ENCODE measurements around the gene CLEC2L.

CLEC2L gene

DNA sequence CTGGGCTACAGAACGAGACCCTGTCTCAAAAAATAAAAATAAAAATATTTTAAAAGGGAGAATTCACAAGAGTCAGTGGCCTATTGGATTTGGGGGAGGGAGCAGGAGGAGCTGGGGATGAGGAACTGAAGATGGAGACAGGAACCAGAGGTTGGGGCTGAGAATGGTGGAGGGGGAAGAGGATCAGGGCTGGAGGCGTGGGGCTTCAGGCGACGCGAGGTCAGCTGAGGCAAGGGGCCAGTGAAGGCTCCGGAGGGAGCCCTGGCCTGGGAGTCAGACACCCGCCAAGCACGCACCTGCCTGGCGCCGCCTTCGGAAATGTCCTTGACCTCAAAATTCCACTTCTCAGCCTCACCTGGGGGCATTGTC, 671 bp upstream of the CLEC2L start:
- peak overlapping the region; percentile 40 for H3K4me3 ChIP-seq (ENCODE audit: low read depth, low read length)

- H3K4me3 ChIP-seq (ENCODE audit: low read depth, low read length): peak overlapping the region; percentile 20
These were observed 707 bp downstream of the CLEC2L start for GRCh38 chr7:139523968-139524815.

GRCh38 chr7:139525239-139525638, 1.8 kb downstream of the CLEC2L start:
- H3K4me3 ChIP-seq (ENCODE audit: low read depth, low read length): no peak overlapping the region

GRCh38 chr7:139525750-139526149, 2.3 kb downstream of the CLEC2L start:
- H3K4me3 ChIP-seq (ENCODE audit: low read depth, low read length): no peak overlapping the region

DNA sequence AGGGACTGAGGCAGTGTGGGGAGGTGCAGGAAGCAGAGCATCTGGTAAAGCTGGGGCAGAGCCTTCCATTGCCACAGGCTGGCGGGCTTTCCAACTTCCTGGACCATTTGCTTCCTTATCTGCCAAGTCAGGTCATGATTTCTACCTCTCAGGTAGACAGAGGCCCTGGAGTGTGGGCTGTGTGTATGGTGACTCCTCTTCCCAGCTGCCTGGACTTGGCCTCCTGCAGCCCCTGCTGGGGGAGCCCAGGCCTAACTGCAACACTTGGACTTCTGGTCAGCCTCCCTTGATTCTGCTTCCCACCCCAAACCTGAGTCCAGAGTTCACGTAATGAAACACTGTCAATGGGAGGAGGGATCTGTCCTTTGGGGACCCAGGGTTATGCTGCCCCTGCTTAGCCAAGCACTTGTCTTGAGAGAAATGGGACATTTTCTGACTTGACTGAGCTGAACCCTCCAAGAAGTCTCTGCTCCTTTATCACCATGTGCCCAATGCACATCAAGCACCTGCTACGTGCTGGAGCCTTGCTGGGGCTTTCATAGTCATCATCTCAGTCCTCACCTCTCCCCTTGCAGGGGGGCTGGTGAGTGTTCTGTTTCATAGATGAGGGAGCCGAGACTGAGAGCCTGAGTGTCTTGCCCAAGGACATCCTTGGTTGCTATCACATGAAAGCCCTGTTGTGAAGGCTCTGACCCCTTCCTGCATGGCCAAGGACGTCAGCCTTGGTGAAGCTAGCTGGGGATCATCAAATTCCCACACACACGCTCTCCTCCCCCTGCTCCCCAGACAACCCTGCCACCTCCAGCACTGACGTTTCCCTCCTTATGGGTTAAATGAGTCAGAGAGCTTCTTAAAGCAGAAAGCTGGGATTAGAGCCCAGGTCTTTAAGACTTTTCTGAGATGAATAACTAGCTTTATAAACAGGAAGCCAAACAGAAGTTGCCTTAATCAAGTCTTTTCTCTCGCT, 3.4 kb downstream of the CLEC2L start:
- no peak overlapping the region for H3K4me3 ChIP-seq (ENCODE audit: low read depth, low read length)

DNA sequence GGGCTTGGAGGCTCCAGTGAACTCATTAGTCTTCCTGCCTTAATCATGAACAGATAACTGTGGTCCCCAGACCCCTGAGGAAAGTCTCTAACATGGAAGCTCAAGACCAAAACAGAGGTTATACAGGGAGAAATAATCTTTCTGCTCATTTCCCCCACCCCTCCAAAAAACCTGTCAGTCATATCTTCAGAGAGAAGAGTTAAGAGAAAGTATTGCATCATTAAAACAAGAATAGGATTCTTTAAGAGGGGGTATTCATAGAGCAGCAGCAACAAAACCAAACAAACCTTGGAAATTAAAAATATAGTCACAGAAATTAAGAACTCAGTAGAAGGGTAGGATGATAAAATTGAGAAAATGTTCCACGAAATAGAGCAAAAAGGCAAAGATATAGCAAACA, 7.6 kb downstream of the CLEC2L start:
- H3K4me3 ChIP-seq (ENCODE audit: low read depth, low read length): no peak overlapping the region

DNA sequence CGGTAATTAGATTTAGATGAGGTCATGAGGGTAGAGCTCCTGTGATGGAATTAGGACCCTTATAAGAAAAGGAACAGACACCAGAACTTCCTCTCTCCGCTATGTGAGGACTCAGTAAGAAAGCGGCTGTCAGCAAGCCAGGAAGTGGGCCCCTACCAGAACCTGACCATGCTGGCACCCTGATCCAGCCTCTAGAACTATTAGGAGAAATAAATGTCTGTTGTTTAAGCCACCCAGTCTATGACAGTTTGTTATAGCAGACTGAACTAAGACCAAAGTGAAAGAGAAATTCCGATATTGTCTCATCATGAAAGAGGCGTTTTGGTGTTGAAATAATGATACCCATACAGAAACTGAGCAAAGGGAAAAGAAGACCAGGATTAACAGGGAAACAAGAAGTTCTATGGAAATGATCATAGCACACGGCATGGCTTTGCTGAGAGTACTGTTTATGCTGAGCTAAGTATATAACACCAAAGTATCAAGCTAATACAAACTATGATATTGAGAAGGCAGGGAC, 9.2 kb downstream of the CLEC2L start:
- H3K4me3 ChIP-seq (ENCODE audit: low read depth, low read length): no peak overlapping the region

GRCh38 chr7:139534096-139534495, 10.6 kb downstream of the CLEC2L start:
- H3K4me3 ChIP-seq (ENCODE audit: low read depth, low read length): no peak overlapping the region

- H3K4me3 ChIP-seq (ENCODE audit: low read depth, low read length): no peak overlapping the region
These were observed 11.6 kb downstream of the CLEC2L start for GRCh38 chr7:139534966-139535651.

DNA sequence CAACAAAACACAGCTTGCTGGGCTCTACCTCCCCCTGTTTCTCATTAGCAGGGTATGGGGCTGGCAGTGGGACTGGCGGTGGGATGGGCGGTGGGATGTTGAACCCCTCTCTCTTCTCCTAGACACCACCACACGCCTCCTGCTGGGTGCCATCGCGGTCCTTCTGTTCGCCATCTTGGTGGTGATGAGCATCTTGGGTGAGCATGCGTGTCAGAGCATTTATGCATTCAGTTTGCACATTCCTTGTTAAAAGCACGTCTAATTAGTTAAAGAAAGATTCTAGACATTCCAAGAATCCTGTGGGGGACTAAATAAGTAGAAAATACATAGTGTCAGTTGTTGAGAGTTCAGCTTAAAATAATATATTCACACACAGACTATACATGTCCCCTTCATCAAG, 12.7 kb downstream of the CLEC2L start:
- H3K4me3 ChIP-seq (ENCODE audit: low read depth, low read length): no peak overlapping the region

- no peak overlapping the region for H3K4me3 ChIP-seq (ENCODE audit: low read depth, low read length)
These were observed 15.6 kb downstream of the CLEC2L start for GRCh38 chr7:139538881-139539635.

- H3K4me3 ChIP-seq (ENCODE audit: low read depth, low read length): no peak overlapping the region
These were observed 16.7 kb downstream of the CLEC2L start for GRCh38 chr7:139540203-139540602.

GRCh38 chr7:139541600-139542307, 18.3 kb downstream of the CLEC2L start:
- no peak overlapping the region for H3K4me3 ChIP-seq (ENCODE audit: low read depth, low read length)

DNA sequence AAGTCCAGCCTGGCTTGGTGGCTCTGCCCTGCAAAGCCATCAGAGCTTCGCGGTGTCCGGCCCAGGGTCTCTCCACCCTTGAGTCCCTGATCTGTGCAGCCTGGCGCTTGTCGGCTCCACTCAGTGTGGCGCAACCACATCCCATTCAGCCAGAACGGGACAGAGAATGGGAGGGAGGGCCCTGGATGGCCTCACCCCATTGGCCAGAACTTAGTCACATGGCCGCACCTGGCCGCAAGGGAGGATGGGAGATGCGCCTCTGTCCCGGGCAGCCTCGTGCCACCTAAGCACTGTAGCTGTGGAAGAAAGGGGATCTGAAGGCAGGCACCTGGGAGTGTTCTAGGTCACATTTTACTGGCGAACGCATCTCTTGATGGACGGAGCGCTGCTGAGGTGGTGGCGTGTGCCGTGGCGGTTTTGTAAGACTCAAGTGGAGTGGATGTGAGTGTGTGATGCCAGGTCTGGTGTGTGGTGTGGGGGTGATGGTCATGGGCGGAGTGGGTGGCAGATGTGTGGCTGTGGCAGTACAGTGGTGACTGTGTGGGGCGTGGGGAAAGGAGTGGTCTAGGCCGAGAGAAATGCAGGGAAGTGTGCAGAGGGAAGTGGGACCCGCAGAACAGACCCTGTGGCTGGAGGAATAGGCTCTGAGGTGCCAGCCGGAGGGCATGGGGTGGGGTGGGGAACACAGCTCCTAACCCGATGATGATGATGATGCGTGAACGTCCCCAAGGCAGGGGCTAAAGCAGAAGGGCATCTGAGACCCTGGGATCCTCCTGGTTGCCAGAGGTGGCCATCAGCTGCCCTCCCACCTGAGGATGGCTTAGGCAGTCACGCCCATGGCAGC, 19.0 kb downstream of the CLEC2L start:
- no peak overlapping the region for H3K4me3 ChIP-seq (ENCODE audit: low read depth, low read length)

GRCh38 chr7:139543801-139544603, 20.5 kb downstream of the CLEC2L start:
- no peak overlapping the region for H3K4me3 ChIP-seq (ENCODE audit: low read depth, low read length)

GRCh38 chr7:139544645-139545044, 21.2 kb downstream of the CLEC2L start:
- no peak overlapping the region for H3K4me3 ChIP-seq (ENCODE audit: low read depth, low read length)

DNA sequence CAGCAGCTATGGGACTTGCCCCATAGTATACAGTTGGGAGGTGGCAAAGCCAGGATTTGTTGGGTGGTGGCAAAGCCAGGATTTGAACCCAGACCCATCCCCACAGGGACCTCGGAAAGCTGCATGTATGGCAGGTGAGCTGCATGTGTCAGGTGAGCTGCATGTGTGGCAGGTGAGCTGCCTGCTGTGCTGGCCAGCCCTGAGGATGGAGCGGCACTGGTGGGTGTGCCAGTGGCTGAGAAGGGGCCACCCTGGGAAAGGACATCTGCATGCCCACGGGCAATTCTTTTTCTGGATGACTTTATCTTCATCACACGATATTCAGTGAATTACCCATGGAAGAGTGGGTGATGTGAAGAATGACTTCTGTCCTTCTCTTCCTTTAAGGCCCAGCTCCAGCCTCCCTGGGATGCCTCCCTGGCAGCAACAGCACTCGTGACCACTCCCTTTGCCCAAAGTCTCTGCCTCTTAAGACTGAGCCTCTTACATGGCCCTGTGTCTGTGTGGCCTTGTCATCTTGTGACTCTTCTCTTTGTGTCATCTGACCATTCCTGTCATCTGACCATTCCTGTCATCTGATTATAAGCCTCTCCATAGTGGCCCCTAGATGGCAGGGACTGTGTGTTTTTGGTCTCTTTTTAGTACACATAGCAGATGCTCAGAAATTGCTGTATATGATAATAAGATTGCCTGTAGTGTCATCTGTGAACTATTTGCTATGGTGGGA, 25.0 kb downstream of the CLEC2L start:
- no peak overlapping the region for H3K4me3 ChIP-seq (ENCODE audit: low read depth, low read length)

Measured in iPS-11a (cell line).